ENCODE results near the gene GSDME.

The GSDME gene

GRCh38 chr7:24701261-24702235 lies 55.7 kb downstream of the GSDME start:
- DNase-seq, result peak; percentile 72

GRCh38 chr7:24700521-24701260 lies 56.6 kb downstream of the GSDME start:
- no peak for DNase-seq

- no peak for DNase-seq
Measured at GRCh38 chr7:24698531-24699266, 58.6 kb downstream of the GSDME start.

GRCh38 chr7:24697416-24697815 lies 59.8 kb downstream of the GSDME start:
- no peak for DNase-seq

GRCh38 chr7:24692592-24692991 lies 64.7 kb downstream of the GSDME start:
- DNase-seq, result no peak

- no peak for DNase-seq
Measured at GRCh38 chr7:24690251-24690650, 67.0 kb downstream of the GSDME start.

- no peak for DNase-seq
Measured at GRCh38 chr7:24685708-24686107, 71.6 kb downstream of the GSDME start.

GRCh38 chr7:24670782-24671181 lies 86.5 kb downstream of the GSDME start:
- no peak for DNase-seq

GRCh38 chr7:24669971-24670591 lies 87.2 kb downstream of the GSDME start:
- DNase-seq, result no peak

- no peak for DNase-seq
Measured at GRCh38 chr7:24668927-24669635, 88.2 kb downstream of the GSDME start.

- peak; percentile 36 for DNase-seq
Measured at GRCh38 chr7:24665564-24666294, 91.5 kb downstream of the GSDME start.

GRCh38 chr7:24660546-24660945 lies 96.7 kb downstream of the GSDME start:
- DNase-seq, result peak; percentile 17

GRCh38 chr7:24659505-24659904 lies 97.8 kb downstream of the GSDME start:
- DNase-seq, result no peak

- no peak for DNase-seq
Measured at GRCh38 chr7:24657980-24658379, 99.3 kb downstream of the GSDME start.

GRCh38 chr7:24656608-24657007 lies 100.7 kb downstream of the GSDME start:
- no peak for DNase-seq

- DNase-seq, result no peak
Measured at GRCh38 chr7:24654305-24654704, 103.0 kb downstream of the GSDME start.

- DNase-seq, result no peak
Measured at GRCh38 chr7:24653316-24654085, 103.8 kb downstream of the GSDME start.

GRCh38 chr7:24652251-24652939 lies 104.9 kb downstream of the GSDME start:
- no peak for DNase-seq

Measured in femur (tissue), 1 donor.